B cell (primary cell): ENCODE measurements around the gene WNT3A.

Source experiments
- EZH2 ChIP-seq: IDR thresholded peaks from 2 replicates; pipeline ENCODE4 v1.6.1; 2012; ENCODE audit warnings: borderline replicate concordance, low read depth, mild to moderate bottlenecking, moderate library complexity, low read length; ENCODE audit not compliant: insufficient read depth, poor library complexity, severe bottlenecking
- TF ChIP-seq, protein P1 (sequence below): fragments of 200-600 bp; IDR thresholded peaks from one replicate; pipeline ENCODE4 v1.8.0; 2022; ENCODE audit warnings: antibody characterized with exemption, mild to moderate bottlenecking

DNA sequence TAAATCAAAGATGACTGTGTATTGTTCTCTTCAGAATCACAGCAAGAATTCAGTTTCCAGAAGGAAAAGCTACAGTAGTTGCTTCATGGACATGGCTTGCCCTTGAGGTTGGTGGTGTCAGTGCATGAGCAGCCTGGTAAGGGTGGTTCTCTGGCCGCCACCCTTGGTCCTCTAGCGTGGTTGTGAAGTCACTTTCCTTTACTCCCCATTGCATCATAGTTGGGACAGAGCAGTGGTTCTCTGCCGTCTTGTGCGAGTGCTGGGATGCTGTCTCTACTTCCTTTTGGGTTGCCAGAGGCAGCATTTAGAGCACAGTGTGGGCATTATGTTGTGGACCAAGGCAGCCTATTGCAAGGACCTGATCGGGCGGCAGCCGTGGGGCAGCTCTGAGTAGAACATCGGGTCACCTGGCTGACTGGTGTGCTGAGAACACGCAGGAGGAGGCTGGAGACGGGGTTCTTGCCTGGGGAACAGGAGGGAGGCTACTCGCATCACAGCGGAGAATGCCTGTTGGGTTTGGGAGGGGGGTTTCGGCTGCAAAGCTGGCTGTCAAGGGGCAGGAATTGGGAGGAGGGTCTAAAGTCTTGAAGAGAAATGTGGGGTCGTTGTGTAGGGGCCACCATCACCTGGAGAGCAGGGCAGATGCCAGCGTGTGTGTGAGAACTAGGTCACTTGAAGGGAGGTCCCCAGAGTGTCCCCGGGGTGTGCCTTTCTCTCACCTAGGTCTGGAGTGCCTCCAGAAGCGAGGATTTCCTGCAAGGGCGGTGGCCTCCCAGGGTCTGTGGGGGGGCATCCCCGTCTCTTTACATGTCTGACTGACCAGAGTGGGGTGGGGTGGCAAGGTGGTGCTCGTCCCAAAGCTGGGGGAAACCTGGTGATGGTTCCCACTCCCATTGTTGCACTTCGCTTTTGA lies 82.0 kb downstream of the WNT3A start:
- TF ChIP-seq, protein P1, sequence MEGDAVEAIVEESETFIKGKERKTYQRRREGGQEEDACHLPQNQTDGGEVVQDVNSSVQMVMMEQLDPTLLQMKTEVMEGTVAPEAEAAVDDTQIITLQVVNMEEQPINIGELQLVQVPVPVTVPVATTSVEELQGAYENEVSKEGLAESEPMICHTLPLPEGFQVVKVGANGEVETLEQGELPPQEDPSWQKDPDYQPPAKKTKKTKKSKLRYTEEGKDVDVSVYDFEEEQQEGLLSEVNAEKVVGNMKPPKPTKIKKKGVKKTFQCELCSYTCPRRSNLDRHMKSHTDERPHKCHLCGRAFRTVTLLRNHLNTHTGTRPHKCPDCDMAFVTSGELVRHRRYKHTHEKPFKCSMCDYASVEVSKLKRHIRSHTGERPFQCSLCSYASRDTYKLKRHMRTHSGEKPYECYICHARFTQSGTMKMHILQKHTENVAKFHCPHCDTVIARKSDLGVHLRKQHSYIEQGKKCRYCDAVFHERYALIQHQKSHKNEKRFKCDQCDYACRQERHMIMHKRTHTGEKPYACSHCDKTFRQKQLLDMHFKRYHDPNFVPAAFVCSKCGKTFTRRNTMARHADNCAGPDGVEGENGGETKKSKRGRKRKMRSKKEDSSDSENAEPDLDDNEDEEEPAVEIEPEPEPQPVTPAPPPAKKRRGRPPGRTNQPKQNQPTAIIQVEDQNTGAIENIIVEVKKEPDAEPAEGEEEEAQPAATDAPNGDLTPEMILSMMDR, result no peak
- TF ChIP-seq EZH2, result no peak
